Endometrial microvascular endothelial cells (primary cell): Measurements from ENCODE around the gene AURKA. TPM values are rescaled to one million over a fixed set of nuclear protein-coding genes. Genes with fewer than 3 reads are reported as not detected.
"Not testable (repeated sequence)": the region's sequence is repeated elsewhere in the genome, so short reads cannot be mapped to it uniquely, and the experiment has no call there.

Source experiments
- in situ Hi-C: cut with HindIII; loops from 2 replicates; pipeline ENCODE4 v1.10.0; 2017; ENCODE audit warnings: low sequenced_read_pairs, low pct_unique_long_range_greater_than_20kb; ENCODE audit errors: inconsistent ontology term
- total RNA-seq: library from RNA; depleted of rRNA; stranded (reverse); fragments of >200 nt; gene quantifications from one replicate; pipeline ENCODE4 v1.2.3, GENCODE V29; 2015; ENCODE audit errors: inconsistent ontology term

AURKA gene
- total RNA-seq, 1 donor from 2014 or later: 72.0 TPM

DNA sequence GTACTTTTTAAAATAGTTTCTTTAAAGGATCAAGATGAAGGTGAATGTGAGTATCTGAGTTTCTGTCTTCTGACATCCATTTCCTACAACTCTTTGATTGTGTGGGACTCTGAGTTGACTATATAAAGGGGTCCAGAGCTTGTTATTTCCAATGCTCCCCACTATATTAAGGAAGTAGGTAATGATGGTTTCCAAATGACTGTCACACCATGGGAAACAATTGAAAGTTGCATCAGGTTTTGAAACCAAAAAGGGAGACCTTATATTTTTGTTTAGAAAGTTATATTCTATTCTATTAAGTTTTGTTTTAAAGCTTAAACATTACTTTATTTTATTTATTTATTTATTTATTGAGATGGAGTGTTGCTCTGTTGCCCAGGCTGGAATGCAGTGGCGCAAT lies 31.2 kb upstream of the AURKA start:
- in situ Hi-C loops: no loop called here

- in situ Hi-C loops: no loop called here
Observed at GRCh38 chr20:56422824-56423189, 30.8 kb upstream of the AURKA start.

- in situ Hi-C loops: no loop called here
Observed at GRCh38 chr20:56422076-56422823, 30.2 kb upstream of the AURKA start.

GRCh38 chr20:56420940-56421688 lies 29.1 kb upstream of the AURKA start:
- in situ Hi-C loops: no loop called here

GRCh38 chr20:56420028-56420427 lies 28.0 kb upstream of the AURKA start:
- in situ Hi-C loops: no loop called here

DNA sequence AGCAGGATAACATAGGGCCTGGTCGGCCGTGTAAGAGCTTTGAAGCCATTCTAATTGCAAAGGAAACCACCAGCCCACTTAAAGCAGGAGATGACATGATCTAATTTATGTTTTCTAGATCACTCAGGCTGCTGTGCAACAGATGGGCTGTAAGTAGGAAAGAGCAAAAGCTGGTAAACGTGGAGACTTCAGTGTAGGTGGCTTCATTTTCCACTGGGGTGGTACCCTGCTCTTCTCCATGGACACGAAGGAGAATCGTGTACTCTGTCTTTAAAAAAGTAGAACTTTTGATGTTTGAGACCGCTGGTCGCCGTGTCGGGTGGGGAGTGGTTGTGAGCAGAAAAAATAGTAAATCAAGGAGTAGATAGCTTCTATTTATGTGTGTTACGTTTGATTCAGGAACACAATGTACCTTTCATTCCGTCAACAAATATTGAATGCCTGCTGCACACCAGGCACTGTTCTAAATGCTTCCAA lies 26.4 kb upstream of the AURKA start:
- in situ Hi-C loops: no loop called here

- in situ Hi-C loops: no loop called here
Observed at GRCh38 chr20:56417911-56418310, 25.9 kb upstream of the AURKA start.

DNA sequence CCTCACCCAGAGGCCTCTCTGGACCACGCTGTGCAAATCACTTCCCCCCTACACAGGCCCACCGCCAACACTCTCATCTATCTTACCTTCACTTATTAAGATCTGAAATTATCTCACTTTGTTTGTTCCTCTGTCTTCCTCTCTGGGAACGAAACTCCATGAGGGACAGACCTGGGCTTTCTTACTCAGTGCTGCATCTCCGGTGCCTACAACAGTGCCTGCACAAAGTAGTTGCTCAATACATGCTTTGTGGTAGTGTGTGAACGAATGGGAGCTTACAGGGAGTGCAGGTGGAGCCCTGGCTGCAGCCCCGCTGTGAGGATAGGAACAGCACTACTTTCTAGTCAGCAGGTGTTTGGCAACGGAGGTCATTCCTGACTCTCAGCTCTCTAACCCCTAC lies 25.4 kb upstream of the AURKA start:
- in situ Hi-C loops: no loop called here

DNA sequence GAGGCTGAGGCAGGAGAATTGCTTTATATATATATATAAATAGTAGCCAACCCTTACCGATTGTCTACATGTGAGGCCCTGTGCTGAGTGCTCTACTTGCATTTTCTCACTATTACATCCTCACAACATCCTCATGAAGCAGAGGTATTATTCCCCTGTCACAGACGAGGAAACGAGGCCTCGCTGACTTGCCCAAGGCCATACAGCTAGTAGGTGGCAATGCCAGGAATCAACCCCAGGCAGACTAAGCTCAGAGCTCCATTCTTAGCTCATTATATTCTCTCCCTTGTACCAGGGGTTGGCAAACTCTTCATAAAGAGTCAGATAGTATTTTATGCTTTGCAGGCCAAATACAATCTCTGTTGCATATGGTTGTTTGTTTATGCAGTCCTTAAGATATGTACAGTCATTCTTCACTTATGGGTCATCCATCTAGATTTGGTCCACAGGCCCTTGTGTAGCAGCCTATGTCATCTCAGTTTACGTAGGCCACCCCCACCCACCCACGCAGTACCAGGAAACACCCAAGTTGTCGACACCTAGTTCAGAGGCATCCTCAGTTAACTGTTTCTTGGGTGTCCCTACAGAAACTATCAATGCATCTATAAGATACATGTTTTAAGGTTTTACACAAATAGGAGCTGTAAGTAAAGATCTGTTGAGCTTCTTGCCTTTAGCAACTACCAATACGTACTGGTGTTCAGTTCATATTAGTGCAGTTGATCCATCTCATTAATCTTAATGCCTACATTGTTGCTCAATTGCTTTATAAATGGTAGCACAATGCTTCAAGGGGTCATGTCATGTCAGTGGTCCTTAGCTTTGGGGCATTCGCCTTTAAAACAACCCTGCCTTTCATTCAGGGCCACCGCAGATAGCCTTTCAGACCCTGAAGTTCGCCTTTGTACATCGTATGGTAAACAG lies 23.1 kb upstream of the AURKA start:
- in situ Hi-C loops: no loop called here

GRCh38 chr20:56412949-56413348 lies 20.9 kb upstream of the AURKA start:
- in situ Hi-C loops: no loop called here

- in situ Hi-C loops: no loop called here
Observed at GRCh38 chr20:56412473-56412790, 20.4 kb upstream of the AURKA start.

GRCh38 chr20:56411759-56412472 lies 19.9 kb upstream of the AURKA start, which contains the start of gene CASS4:
Gene CASS4, plus strand, starts transcription at chr20:56412260. Its CDS starts 199 bp downstream, at chr20:56412459.
- in situ Hi-C loops: no loop called here

DNA sequence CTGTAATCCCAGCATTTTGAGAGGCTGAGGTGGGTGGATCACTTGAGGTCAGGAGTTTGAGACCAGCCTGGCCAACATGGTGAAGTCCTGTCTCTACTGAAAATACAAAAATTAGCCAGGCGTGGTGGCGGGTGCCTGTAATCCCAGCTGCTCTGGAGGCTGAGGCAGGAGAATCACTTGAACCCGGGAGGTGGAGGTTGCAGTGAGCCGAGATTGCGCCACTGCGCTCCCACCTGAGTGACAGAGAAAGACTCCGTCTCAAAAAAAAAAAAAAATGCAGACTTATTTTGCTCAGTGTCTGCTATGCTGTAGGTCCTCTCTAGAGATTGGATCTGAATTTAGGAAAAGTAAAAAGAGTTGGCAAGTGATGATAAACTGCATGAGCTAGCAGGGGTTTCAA lies 19.3 kb upstream of the AURKA start:
- in situ Hi-C loops: not testable (repeated sequence)

DNA sequence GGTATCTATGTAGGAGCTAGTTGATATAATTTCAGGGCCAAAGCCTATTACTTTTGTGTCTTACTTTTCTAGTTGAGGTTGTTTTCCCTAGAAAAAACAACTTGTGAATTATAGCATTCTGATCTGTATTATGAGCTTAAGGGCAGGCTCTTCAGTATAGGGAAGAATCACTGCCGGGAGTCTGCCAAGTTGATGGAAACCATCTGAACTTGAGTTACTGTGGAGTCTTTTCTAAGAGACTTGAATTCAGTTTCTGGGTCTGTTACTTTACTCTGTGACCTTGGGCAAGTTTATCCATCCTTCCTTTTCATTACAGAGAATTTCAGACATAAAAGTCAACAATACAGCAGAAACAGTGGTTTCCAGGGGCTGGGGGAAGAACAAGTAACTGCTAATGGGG lies 17.9 kb upstream of the AURKA start:
- in situ Hi-C loops: no loop called here

DNA sequence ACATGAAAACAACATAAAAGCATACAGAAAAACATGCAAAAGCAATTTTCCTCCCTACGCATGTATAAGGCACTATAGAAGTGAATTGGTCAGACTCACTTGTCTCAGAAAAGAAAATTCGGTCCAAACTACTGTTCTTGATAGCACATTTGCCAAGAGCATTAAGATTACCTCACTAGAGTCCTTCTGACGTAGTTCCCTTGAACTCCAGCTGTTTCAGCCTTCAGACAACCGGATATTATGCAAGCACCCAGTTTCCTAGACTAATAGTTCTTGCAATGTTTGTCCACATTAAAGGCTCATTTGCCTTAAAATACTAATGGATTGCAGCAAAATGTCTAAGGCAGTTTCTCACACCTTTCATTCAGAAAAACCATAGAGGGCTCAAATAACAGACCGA lies 17.5 kb upstream of the AURKA start:
- in situ Hi-C loops: no loop called here

GRCh38 chr20:56406910-56407309 lies 14.9 kb upstream of the AURKA start:
- in situ Hi-C loops: no loop called here

DNA sequence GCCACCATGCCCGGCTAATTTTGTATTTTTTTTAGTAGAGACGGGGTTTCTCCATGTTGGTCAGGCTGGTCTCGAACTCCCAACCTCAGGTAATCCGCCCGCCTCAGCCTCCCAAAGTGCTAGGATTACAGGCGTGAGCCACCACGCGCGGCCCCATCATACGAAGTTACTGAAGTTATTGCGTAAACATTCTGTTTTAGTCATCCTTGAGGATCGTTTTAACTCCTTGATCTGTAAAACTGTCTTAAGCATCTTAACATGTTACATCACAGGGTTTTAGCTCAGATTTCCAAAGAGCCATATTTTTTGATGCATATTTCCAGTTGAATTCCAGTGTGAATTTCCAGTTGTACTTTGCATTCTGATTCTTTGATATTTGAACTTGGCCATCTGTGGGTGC lies 13.3 kb upstream of the AURKA start:
- in situ Hi-C loops: not testable (repeated sequence)

DNA sequence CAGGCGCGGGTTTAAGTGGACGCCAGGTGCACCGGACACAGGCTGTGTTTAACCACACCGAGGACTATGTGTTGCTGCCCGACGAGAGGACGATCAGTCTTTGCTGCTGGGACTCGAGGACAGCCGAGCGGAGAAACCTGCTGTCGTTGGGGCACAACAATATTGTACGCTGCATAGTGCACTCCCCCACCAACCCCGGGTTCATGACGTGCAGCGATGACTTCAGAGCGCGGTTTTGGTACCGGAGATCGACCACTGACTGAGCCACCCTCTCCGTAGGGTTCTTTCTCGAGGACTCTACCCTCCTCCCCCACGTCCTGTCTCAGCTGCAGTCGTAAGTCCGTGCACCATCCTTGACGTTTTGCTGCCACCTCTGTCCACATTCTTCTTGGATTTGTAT lies 11.4 kb upstream of the AURKA start:
- in situ Hi-C loops: no loop called here
